Stimulated activated CD8-positive, alpha-beta memory T cell treated with anti-CD3 and anti-CD28 coated beads, Interleukin-15, amount 100 ng/mL, for 24 hours (primary cell): Measurements from ENCODE around the gene MICAL3.
"Not testable (repeated sequence)": the region's sequence is repeated elsewhere in the genome, so short reads cannot be mapped to it uniquely, and the experiment has no call there.

Experiments
- DNase-seq: peaks from one replicate; pipeline ENCODE4 v3.0.0-alpha.2; 2020; ENCODE audit warnings: low read depth

MICAL3 gene

GRCh38 chr22:18059991-18060390 is 35.6 kb upstream of the MICAL3 start:
- no peak for DNase-seq

GRCh38 chr22:18059473-18059872 is 35.1 kb upstream of the MICAL3 start:
- DNase-seq = no peak

- no peak for DNase-seq
Observed at GRCh38 chr22:18059094-18059417, 34.7 kb upstream of the MICAL3 start.

- DNase-seq = no peak
Observed at GRCh38 chr22:18058371-18059093, 34.2 kb upstream of the MICAL3 start.

GRCh38 chr22:18057568-18058209 is 33.3 kb upstream of the MICAL3 start:
- no peak for DNase-seq

GRCh38 chr22:18056807-18057474 is 32.6 kb upstream of the MICAL3 start:
- no peak for DNase-seq

GRCh38 chr22:18056161-18056666 is 31.9 kb upstream of the MICAL3 start:
- no peak for DNase-seq

GRCh38 chr22:18055619-18056160 is 31.3 kb upstream of the MICAL3 start:
- no peak for DNase-seq

GRCh38 chr22:18053216-18053946 is 29.0 kb upstream of the MICAL3 start:
- DNase-seq = not testable (repeated sequence)

GRCh38 chr22:18051113-18051512 is 26.8 kb upstream of the MICAL3 start:
- DNase-seq = not testable (repeated sequence)

- DNase-seq = no peak
Observed at GRCh38 chr22:18050065-18050464, 25.7 kb upstream of the MICAL3 start.

GRCh38 chr22:18048441-18048898 is 24.1 kb upstream of the MICAL3 start:
- DNase-seq = no peak

GRCh38 chr22:18048041-18048440 is 23.7 kb upstream of the MICAL3 start:
- DNase-seq = no peak

GRCh38 chr22:18045794-18046193 is 21.4 kb upstream of the MICAL3 start:
- DNase-seq = no peak

- no peak for DNase-seq
Observed at GRCh38 chr22:18044548-18045271, 20.3 kb upstream of the MICAL3 start.

GRCh38 chr22:18042685-18043084 is 18.3 kb upstream of the MICAL3 start:
- no peak for DNase-seq

GRCh38 chr22:18040898-18041297 is 16.5 kb upstream of the MICAL3 start:
- not testable (repeated sequence) for DNase-seq

- no peak for DNase-seq
Observed at GRCh38 chr22:18035751-18036150, 11.4 kb upstream of the MICAL3 start.

GRCh38 chr22:18034076-18034475 is 9.7 kb upstream of the MICAL3 start:
- DNase-seq = no peak

- DNase-seq = no peak
Observed at GRCh38 chr22:18033204-18033998, 9.0 kb upstream of the MICAL3 start.
